Heart left ventricle (tissue), 13 donors: Measurements from ENCODE around the gene URM1.

ENCODE experiments used
- CTCF ChIP-seq, 12 donors: fragments of 200-600 bp; sonication (generic) in 4 of 12; IDR thresholded peaks; one replicate each; pipeline versions ENCODE4 v1.5.0 to v1.8.0; 2018 to 2022; ENCODE audit warnings: antibody characterized with exemption in 12 of 12, mild to moderate bottlenecking in 5 of 12
- POLR2A ChIP-seq, 2 donors: fragments of 450-650 bp; IDR thresholded peaks; one replicate each; pipeline ENCODE4 v1.6.1; 2017; ENCODE audit warnings: antibody characterized with exemption in 2 of 2, mild to moderate bottlenecking in 2 of 2, moderate library complexity in 2 of 2
- donor health status: ischemic (EF 13 %, LVEDD 7.1; RV severe dilation, severe dysfunction).
- donor health status: DM: no; HTN: yes; CAD: no.
- donor health status: DM: no; HTN: no; CAD: no.
- donor health status: ischemic (EF 25% LVEDD 6.9; RV normal size, moderate dysfunction).
- donor health status: ischemic (EF 25% LVEDD 5.7; RV mildly dilated, moderate dysfunction).
- donor health status: ischemic (EF 35%, LVEDD 5.7; RV mildly dilated, moderate dysfunction).
- donor health status: nonischemic (EF 11% LVEDD 7.7; RV severe dilation, severe dysfunction).
- donor health status: DM: yes; HTN: yes; CAD: no.
- donor health status: PGD.
- donor health status: ischemic (EF 29% LVEDD 5.4; RV normal size, mild dysfunction).
- donor health status: nonischemic (EF 23%, LVEDD 6.1; RV moderate dilation, normal function).

GRCh38 chr9:128397831-128398230, 26.7 kb downstream of the URM1 start:
- TF ChIP-seq POLR2A (IDR thresholded peaks at IDR 0.05), result no peak
- TF ChIP-seq CTCF (IDR thresholded peaks at IDR 0.05), result no peak
